Endothelial cell of umbilical vein (primary cell): ENCODE results near the gene NPY. TPM values are rescaled to one million over a fixed set of nuclear protein-coding genes. Genes with fewer than 3 reads are reported as not detected.

Source experiments
- BruUV-seq: library from RNA; stranded (reverse); fragments of 400-500 nt; replicated peaks from 2 replicates; lab custom pipeline; 2021; lab: Mats Ljungman, UMichigan
- CTCF ChIA-PET: fragments of 300-600, 350-600 bp; sonication (Branson Sonifier 250); formaldehyde crosslinking; loops from one replicate; lab custom pipeline; 2021; ENCODE audit warnings: antibody characterized with exemption, inconsistent platforms; lab: Charles Lee
- POLR2A ChIA-PET: fragments of 300-600, 350-600 bp; sonication (Branson Sonifier 250); formaldehyde crosslinking; loops from one replicate; lab custom pipeline; 2021; ENCODE audit warnings: antibody characterized with exemption, inconsistent platforms; lab: Charles Lee
- DNase-seq: peaks from one replicate; pipeline ENCODE4 v3.0.0-alpha.2; 2011; ENCODE audit warnings: low read depth, low spot score
- FAIRE-seq: peaks from 2 replicates; lab custom pipeline; 2011; peaks lifted over from hg19 to GRCh38; lab: Jason Lieb, UNC
- H2AFZ ChIP-seq: 2 replicates; pipeline ENCODE4 v1.6.0; 2012; ENCODE audit warnings: low read depth, low read length, control low read depth, inconsistent platforms
- H3K27ac ChIP-seq: 2 replicates; pipeline ENCODE4 v1.5.1; 2011; ENCODE audit warnings: low read depth, mild to moderate bottlenecking, control low read depth, low read length, moderate library complexity; ENCODE audit not compliant: insufficient read depth
- H3K27me3 ChIP-seq, 2 experiments: 2 replicates each; pipeline versions ENCODE4 v1.6.0 to v1.6.1; 2011; ENCODE audit warnings: low read length in 2 of 2, mixed read lengths in 1 of 2; ENCODE audit not compliant: control insufficient read depth in 2 of 2, insufficient read depth in 2 of 2
- H3K36me3 ChIP-seq, 2 experiments: 2 replicates in 1 of 2; 3 replicates in 1 of 2; pipeline ENCODE4 v1.5.1; 2011; ENCODE audit warnings: low read length in 2 of 2, mild to moderate bottlenecking in 1 of 2, moderate library complexity in 1 of 2; ENCODE audit not compliant: control insufficient read depth in 2 of 2, insufficient read depth in 2 of 2; ENCODE audit errors: extremely low read depth in 1 of 2
- H3K4me1 ChIP-seq: 3 replicates; pipeline ENCODE4 v1.5.1; 2011; ENCODE audit warnings: mild to moderate bottlenecking, low read length; ENCODE audit not compliant: control insufficient read depth, insufficient read depth; ENCODE audit errors: extremely low read depth
- H3K4me2 ChIP-seq: 2 replicates; pipeline ENCODE4 v1.6.1; 2011; ENCODE audit warnings: low read length, control low read depth, mixed read lengths; ENCODE audit not compliant: insufficient read depth
- H3K4me3 ChIP-seq, 3 experiments: fragments of 200-600 bp in 1 of 3; sonication (generic), shearing (Covaris generic) in 1 of 3; replicated peaks in 1 of 3; 2 replicates each; pipeline ENCODE4 v1.5.1; 2011 to 2016; ENCODE audit warnings: control low read depth in 3 of 3, low read length in 3 of 3, mild to moderate bottlenecking in 2 of 3, inconsistent platforms in 1 of 3, low read depth in 1 of 3, moderate library complexity in 1 of 3; ENCODE audit not compliant: insufficient read depth in 1 of 3
- H3K79me2 ChIP-seq: 2 replicates; pipeline ENCODE4 v1.6.0; 2012; ENCODE audit warnings: low read length, inconsistent platforms; ENCODE audit not compliant: control insufficient read depth, insufficient read depth
- H3K9ac ChIP-seq: replicated peaks from 2 replicates; pipeline ENCODE3; 2011; ENCODE audit warnings: low read length, control low read depth; ENCODE audit not compliant: insufficient read depth; ENCODE audit errors: extremely low read depth
- H3K9me1 ChIP-seq: replicated peaks from 3 replicates; pipeline ENCODE4 v1.6.0; 2011; ENCODE audit warnings: mild to moderate bottlenecking, low read length; ENCODE audit not compliant: control insufficient read depth, insufficient read depth; ENCODE audit errors: extremely low read depth
- H3K9me3 ChIP-seq: replicated peaks from 2 replicates; pipeline ENCODE4 v1.5.1; 2012; ENCODE audit warnings: low read length, inconsistent platforms; ENCODE audit not compliant: control insufficient read depth, insufficient read depth
- H4K20me1 ChIP-seq: replicated peaks from 2 replicates; pipeline ENCODE3; 2011; ENCODE audit warnings: mild to moderate bottlenecking, low read length; ENCODE audit not compliant: control insufficient read depth, insufficient read depth; ENCODE audit errors: extremely low read depth
- CTCF ChIP-seq, 2 donors: IDR thresholded peaks; 1 replicate in 1 of 2; 2 replicates in 1 of 2; pipeline ENCODE4 v1.5.1; 2011; ENCODE audit warnings: low read length in 2 of 2, mild to moderate bottlenecking in 2 of 2, moderate library complexity in 2 of 2, control low read depth in 1 of 2, inconsistent platforms in 1 of 2, low read depth in 1 of 2; ENCODE audit not compliant: insufficient read depth in 1 of 2; ENCODE audit errors: extremely low read depth in 1 of 2
- EZH2 ChIP-seq: IDR thresholded peaks from 2 replicates; pipeline ENCODE4 v1.6.1; 2012; ENCODE audit warnings: borderline replicate concordance, low read depth, mild to moderate bottlenecking, moderate library complexity, low read length, inconsistent platforms; ENCODE audit not compliant: severe bottlenecking
- FOS ChIP-seq: IDR thresholded peaks from 2 replicates; pipeline ENCODE4 v1.6.1; 2011; ENCODE audit warnings: mild to moderate bottlenecking, low read length, moderate library complexity, borderline replicate concordance; ENCODE audit not compliant: insufficient read depth
- GATA2 ChIP-seq: IDR thresholded peaks from 2 replicates; pipeline ENCODE4 v1.7.0; 2011; ENCODE audit warnings: low read depth, mild to moderate bottlenecking, moderate library complexity, mixed read lengths, low read length; ENCODE audit not compliant: insufficient read length, insufficient read depth
- JUN ChIP-seq: IDR thresholded peaks from 2 replicates; pipeline ENCODE4 v1.6.1; 2011; ENCODE audit warnings: borderline replicate concordance, low read depth; ENCODE audit not compliant: insufficient read length, insufficient read depth
- MAX ChIP-seq: IDR thresholded peaks from 2 replicates; pipeline ENCODE4 v1.6.1; 2011; ENCODE audit not compliant: insufficient read depth, insufficient read length
- MYC ChIP-seq: IDR thresholded peaks from one replicate; pipeline ENCODE4 v1.6.1; 2011; ENCODE audit warnings: mild to moderate bottlenecking, low read depth, low read length
- POLR2A ChIP-seq: IDR thresholded peaks from 2 replicates; pipeline ENCODE4 v1.6.1; 2012; ENCODE audit warnings: low read depth, mild to moderate bottlenecking, control low read depth, low read length
- POLR2AphosphoS5 ChIP-seq: IDR thresholded peaks from 2 replicates; pipeline ENCODE4 v1.6.1; 2012; ENCODE audit warnings: low read depth, mild to moderate bottlenecking, control low read depth, low read length, moderate library complexity; ENCODE audit not compliant: insufficient read depth
- dilution Hi-C: fragments of 300-500 bp; cut with MboI; formaldehyde crosslinking; loops from one replicate; pipeline ENCODE4 v1.15.0; 2019; ENCODE audit warnings: low sequenced_read_pairs; ENCODE audit not compliant: extremely low pct_ligation_motif_present
- intact Hi-C: fragments of 100-400 bp; cut with micrococcal nuclease; formaldehyde crosslinking; loops from one replicate; pipeline ENCODE4 v1.10.0; 2022
- polyA plus RNA-seq, 4 experiments: library from polyadenylated mRNA; depleted of rRNA in 3 of 4; stranded (reverse) in 3 of 4; unstranded in 1 of 4; fragments of >200 nt; gene quantifications; 2 replicates each; pipeline versions ENCODE4 v1.2.1 to v1.2.3, GENCODE V29; 2011 to 2012; ENCODE audit warnings: missing spikeins in 1 of 4
- total RNA-seq: library from RNA; stranded (reverse); gene quantifications from 2 replicates; pipeline ENCODE4 v1.2.3, GENCODE V29; 2021

The NPY gene
- total and polyA plus RNA-seq, 2 donors (not counting 3 experiments of a cell fraction or from before 2014, with no cell fraction given): not detected

GRCh38 chr7:24239260-24239659, 44.7 kb upstream of the NPY start:
- Histone ChIP-seq H3K36me3 (no peaks in the 10 kb centered on the region), H2AFZ (no peak overlapping the region), H3K4me1 (no peaks in the 10 kb centered on the region), H3K9me3 (no peaks in the 10 kb centered on the region), H4K20me1 (no peaks in the 10 kb centered on the region), H3K27me3 (no peaks in the 10 kb centered on the region), H3K4me2 (no peak overlapping the region), H3K9me1 (no peaks in the 10 kb centered on the region), H3K9ac (no peak overlapping the region), H3K4me3 (no peak overlapping the region), H3K27ac (no peak overlapping the region), H3K79me2 (no peaks in the 10 kb centered on the region)
- dilution Hi-C loops: no loop called here
- ChIA-PET POLR2A (no interaction called here), CTCF (no interaction called here)
- TF ChIP-seq JUN: no peak
- TF ChIP-seq MAX: no peak
- no peak for TF ChIP-seq FOS
- TF ChIP-seq POLR2A: no peak
- TF ChIP-seq GATA2: no peak
- intact Hi-C loops: no loop called here
- FAIRE-seq (no peak), DNase-seq (no peak)
- no TSS peak for BruUV-seq

- H3K79me2 ChIP-seq: no peaks in the 10 kb centered on the region
- no peak overlapping the region for H2AFZ ChIP-seq
- CTCF ChIA-PET: no interaction called here
- dilution Hi-C loops (no loop called here), intact Hi-C loops (no loop called here)
- no peaks in the 10 kb centered on the region for H4K20me1 ChIP-seq
- FAIRE-seq (no peak), DNase-seq (no peak)
- H3K27ac ChIP-seq: no peak overlapping the region
- BruUV-seq: no TSS peak
- H3K4me2 ChIP-seq: no peak overlapping the region
- H3K36me3 ChIP-seq: no peaks in the 10 kb centered on the region
- no peaks in the 10 kb centered on the region for H3K9me3 ChIP-seq
- no peaks in the 10 kb centered on the region for H3K9me1 ChIP-seq
- H3K4me3 ChIP-seq: no peak overlapping the region
- TF ChIP-seq EZH2 (no peak), MAX (no peak), GATA2 (no peak), CTCF (IDR thresholded peaks at IDR 0.05; ENCODE audit: extremely low read depth in 1 of 2, insufficient read depth in 1 of 2, low read depth in 1 of 2, low read length in 2 of 2) (no peak), MYC (no peak), FOS (no peak), JUN (no peak), POLR2A (no peak), POLR2AphosphoS5 (no peak)
- no peaks in the 10 kb centered on the region for H3K4me1 ChIP-seq
- no peaks in the 10 kb centered on the region for H3K27me3 ChIP-seq
- no peak overlapping the region for H3K9ac ChIP-seq
- POLR2A ChIA-PET: no interaction called here
Observed at GRCh38 chr7:24241206-24241605, 42.8 kb upstream of the NPY start.
